HG03060 (cell line): ENCODE data around the gene RPS16.

Source experiments
- ATAC-seq: cut with Tn5 transposase; IDR thresholded peaks from one replicate; pipeline ENCODE4 v1.9.1; 2021; ENCODE audit warnings: low read depth, moderate number of reproducible peaks; ENCODE audit not compliant: unreplicated experiment

Gene RPS16

DNA sequence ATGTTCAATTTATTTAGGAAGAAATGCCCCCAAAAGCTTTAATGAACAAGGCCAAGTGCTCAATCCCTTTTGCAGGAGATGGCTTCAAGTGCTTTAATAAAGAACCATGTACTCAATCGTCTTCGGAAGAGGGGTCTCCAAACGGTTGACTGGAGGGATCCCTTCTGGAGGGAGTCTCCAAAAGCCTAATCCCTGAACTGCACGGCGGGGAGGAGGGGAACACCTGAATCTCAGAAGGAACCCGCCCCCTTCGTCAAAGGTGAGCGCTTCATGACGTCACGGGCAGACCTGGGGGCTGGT is 45.3 kb downstream of the RPS16 start:
- no peak for ATAC-seq

- no peak for ATAC-seq
Measured at GRCh38 chr19:39389631-39390414, 45.9 kb downstream of the RPS16 start.

DNA sequence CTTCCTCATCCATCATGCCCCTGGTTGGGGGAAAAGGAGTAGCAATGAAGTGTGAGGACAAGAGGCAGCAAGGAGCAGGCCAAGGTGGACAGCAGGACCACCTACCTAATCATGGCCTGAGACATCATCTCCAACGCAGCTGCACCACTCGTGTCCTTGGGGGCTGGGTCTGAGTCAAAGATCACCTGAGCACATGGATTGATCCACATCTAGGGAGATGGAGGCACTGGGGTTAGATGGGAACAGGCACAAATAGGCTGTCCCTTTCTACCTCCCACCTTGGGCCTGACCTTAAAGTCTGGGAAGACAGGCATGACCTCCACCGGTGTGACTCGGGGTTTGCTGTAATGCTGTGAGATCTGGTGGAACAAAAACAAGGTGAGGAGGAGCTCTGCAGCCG is 47.1 kb downstream of the RPS16 start:
- no peak for ATAC-seq

GRCh38 chr19:39386557-39386956 is 49.2 kb downstream of the RPS16 start:
- ATAC-seq: no peak

DNA sequence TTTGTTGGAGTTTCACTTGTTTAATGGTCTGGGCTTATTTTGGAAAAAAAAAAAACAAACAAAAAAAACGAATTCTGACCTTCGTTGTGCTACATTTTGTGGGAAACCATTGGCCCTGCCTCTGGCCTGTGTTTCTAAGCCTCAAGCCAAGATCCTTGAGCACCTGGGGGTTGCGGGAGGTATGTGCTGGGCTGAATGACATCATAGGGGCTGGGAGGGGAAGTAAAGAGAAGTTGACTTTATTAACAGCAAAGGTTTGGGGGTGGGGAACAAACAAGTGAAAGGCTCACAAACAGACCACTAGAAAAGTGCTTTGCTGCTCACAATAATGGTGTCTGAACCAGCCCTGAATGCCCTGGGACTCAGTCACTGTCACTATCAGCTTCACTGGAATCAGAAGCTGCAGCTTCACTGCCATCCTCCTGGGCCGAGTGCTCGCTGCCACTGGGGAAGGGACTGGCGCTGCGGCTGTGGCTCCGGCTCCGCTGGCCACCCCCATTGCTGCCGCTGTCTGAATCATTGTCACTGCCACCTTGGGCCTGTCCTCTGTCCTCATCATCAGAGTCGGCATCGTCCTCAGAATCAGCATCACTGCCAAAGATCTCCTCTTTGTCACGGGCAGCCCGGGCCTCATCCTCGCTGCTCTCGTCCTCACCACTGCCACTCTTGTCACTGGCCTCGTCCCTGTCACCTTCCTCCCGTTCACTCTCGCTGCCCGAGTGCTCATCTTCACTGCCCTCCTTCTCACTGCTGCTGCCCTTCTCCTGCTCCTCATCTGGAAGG is 49.9 kb downstream of the RPS16 start:
- no peak for ATAC-seq

DNA sequence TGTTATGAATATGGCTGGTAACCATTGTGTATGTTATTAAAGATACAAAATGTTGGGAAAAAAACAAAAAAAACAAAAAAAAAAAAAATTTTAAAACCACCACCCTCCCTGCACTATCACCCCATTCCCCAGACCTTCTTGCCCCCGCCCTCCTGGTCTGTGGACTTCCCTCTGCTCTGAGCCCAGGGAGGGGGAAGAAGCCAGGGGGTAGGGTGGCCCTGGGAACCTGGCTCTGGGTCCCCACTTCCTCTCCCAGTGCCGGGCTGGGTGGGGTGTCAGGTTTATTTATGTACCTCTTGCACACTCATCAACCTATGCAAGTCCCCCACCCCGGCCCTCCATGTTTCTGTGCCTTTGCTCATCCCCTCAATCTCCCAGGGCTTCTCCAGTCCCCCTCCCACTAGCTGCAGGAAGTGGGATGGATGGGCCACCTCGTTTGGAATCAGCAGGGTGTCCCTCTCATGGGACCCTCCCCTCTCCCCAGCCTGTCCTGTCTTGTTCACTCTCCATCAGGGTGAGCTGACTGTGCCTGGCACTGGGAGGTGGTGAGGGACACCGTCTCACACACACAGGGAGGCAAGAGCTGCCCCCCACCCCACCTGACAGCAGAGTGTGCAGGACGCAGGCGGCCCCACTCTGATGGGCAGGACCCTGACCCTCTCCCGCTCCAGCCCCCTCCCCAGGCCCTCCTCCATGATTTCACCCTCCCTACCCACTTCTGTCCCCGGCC is 50.7 kb downstream of the RPS16 start:
- no peak for ATAC-seq
